RPMI8226 (cell line): Measurements from ENCODE around the gene NEB.
"Not testable (repeated sequence)": the region's sequence is repeated elsewhere in the genome, so short reads cannot be mapped to it uniquely, and the experiment has no call there.

Experiments
- DNase-seq: peaks from one replicate; pipeline ENCODE4 v3.0.0-alpha.2; 2015

The NEB gene

GRCh38 chr2:151760139-151760650 lies 25.9 kb upstream of the NEB start:
- no peak for DNase-seq

GRCh38 chr2:151758744-151759143 lies 24.5 kb upstream of the NEB start:
- no peak for DNase-seq

- DNase-seq = no peak
Observed at GRCh38 chr2:151757861-151758260, 23.6 kb upstream of the NEB start.

- DNase-seq = no peak
Observed at GRCh38 chr2:151756820-151757219, 22.5 kb upstream of the NEB start.

- no peak for DNase-seq
Observed at GRCh38 chr2:151754253-151754897, 20.1 kb upstream of the NEB start.

- DNase-seq = no peak
Observed at GRCh38 chr2:151753540-151753939, 19.3 kb upstream of the NEB start.

GRCh38 chr2:151745261-151745660 lies 11.0 kb upstream of the NEB start:
- DNase-seq = not testable (repeated sequence)

- no peak for DNase-seq
Observed at GRCh38 chr2:151730262-151730975, 3.9 kb downstream of the NEB start.

GRCh38 chr2:151729837-151730236 lies 4.4 kb downstream of the NEB start:
- no peak for DNase-seq

- DNase-seq = no peak
Observed at GRCh38 chr2:151729415-151729811, 4.9 kb downstream of the NEB start.

- no peak for DNase-seq
Observed at GRCh38 chr2:151728804-151729414, 5.4 kb downstream of the NEB start.

- DNase-seq = no peak
Observed at GRCh38 chr2:151727593-151728552, 6.4 kb downstream of the NEB start.

- no peak for DNase-seq
Observed at GRCh38 chr2:151721161-151721560, 13.1 kb downstream of the NEB start.

- no peak for DNase-seq
Observed at GRCh38 chr2:151720521-151720920, 13.8 kb downstream of the NEB start.

GRCh38 chr2:151718796-151719195 lies 15.5 kb downstream of the NEB start:
- DNase-seq = no peak

GRCh38 chr2:151718247-151718646 lies 16.0 kb downstream of the NEB start:
- DNase-seq = no peak

GRCh38 chr2:151716721-151717120 lies 17.6 kb downstream of the NEB start:
- DNase-seq = no peak

GRCh38 chr2:151713291-151713903 lies 20.9 kb downstream of the NEB start:
- DNase-seq = no peak

GRCh38 chr2:151711025-151711424 lies 23.3 kb downstream of the NEB start:
- no peak for DNase-seq

- no peak for DNase-seq
Observed at GRCh38 chr2:151708788-151709187, 25.5 kb downstream of the NEB start.

- no peak for DNase-seq
Observed at GRCh38 chr2:151707857-151708256, 26.4 kb downstream of the NEB start.

- not testable (repeated sequence) for DNase-seq
Observed at GRCh38 chr2:151704480-151704961, 29.8 kb downstream of the NEB start.
